Ishikawa (cell line): ENCODE data around the gene BTBD9.

Experiments used
- CREB1 ChIP-seq: IDR thresholded peaks from 2 replicates; pipeline ENCODE4 v1.6.1; 2012; ENCODE audit warnings: low read depth
- EP300 ChIP-seq: IDR thresholded peaks from 2 replicates; pipeline ENCODE4 v1.6.1; 2012; ENCODE audit warnings: borderline replicate concordance
- FOXM1 ChIP-seq: IDR thresholded peaks from 2 replicates; pipeline ENCODE4 v1.6.1; 2012; ENCODE audit warnings: low read depth, borderline replicate concordance
- RAD21 ChIP-seq: IDR thresholded peaks from 2 replicates; pipeline ENCODE4 v1.6.1; 2012; ENCODE audit warnings: low read depth
- YY1 ChIP-seq: IDR thresholded peaks from 2 replicates; pipeline ENCODE4 v1.6.1; 2012; ENCODE audit warnings: low read depth

- TF ChIP-seq EP300, result no peak
- no peak for TF ChIP-seq RAD21
- TF ChIP-seq CREB1, result no peak
- no peak for TF ChIP-seq FOXM1
- TF ChIP-seq YY1, result no peak
Measured at GRCh38 chr6:38266921-38267354, 372.8 kb downstream of the BTBD9 start.
